Measurements from ENCODE around the gene ADCY5. TPM values are rescaled to one million over a fixed set of nuclear protein-coding genes. Genes with fewer than 3 reads are reported as not detected.

The ADCY5 gene
- total and polyA plus RNA-seq, 2 donors from 2014 or later: 7.1 to 33.6 TPM

- intact Hi-C loops (cut with DNase I): no loop called here
- DNase-seq (no peak), FAIRE-seq (no peak)
- Histone ChIP-seq H3K9ac (ENCODE audit: low read length in 3 of 3) (no peak overlapping the region), H3K27ac (ENCODE audit: low read depth in 2 of 2, low read length in 2 of 2) (no peak overlapping the region), H3K36me3 (ENCODE audit: control insufficient read depth in 2 of 3, insufficient read depth in 3 of 3, low read length in 3 of 3) (no peaks in the 10 kb centered on the region), H3K4me1 (ENCODE audit: control insufficient read depth in 2 of 3, insufficient read depth in 2 of 3, low read depth in 1 of 3, low read length in 3 of 3) (peaks cover 0 to 5% (median 0%) of the 10 kb centered on the region in 3 donors), H3K27me3 (ENCODE audit: control insufficient read depth, insufficient read depth, low read length) (no peaks in the 10 kb centered on the region), H3K9me3 (ENCODE audit: control insufficient read depth in 2 of 3, insufficient read depth in 1 of 3, low read length in 3 of 3) (no peaks in the 10 kb centered on the region), H3K4me3 (ENCODE audit: low read length in 3 of 3) (no peak overlapping the region)
- no peak for TF ChIP-seq CTCF (IDR thresholded peaks at IDR 0.05; ENCODE audit: borderline replicate concordance, extremely low read depth, insufficient read depth)
Measured at GRCh38 chr3:123451186-123451585, 2.3 kb upstream of the ADCY5 start.

GRCh38 chr3:123449997-123450604, 1.2 kb upstream of the ADCY5 start:
- Histone ChIP-seq H3K4me3 (ENCODE audit: low read length in 3 of 3) (peak overlapping the region in 1 of 3 donors; percentile 39), H3K9me3 (ENCODE audit: control insufficient read depth in 2 of 3, insufficient read depth in 1 of 3, low read length in 3 of 3) (no peaks in the 10 kb centered on the region), H3K36me3 (ENCODE audit: control insufficient read depth in 2 of 3, insufficient read depth in 3 of 3, low read length in 3 of 3) (no peaks in the 10 kb centered on the region), H3K9ac (ENCODE audit: low read length in 3 of 3) (peak overlapping the region in 1 of 3 donors; percentile 34), H3K27ac (ENCODE audit: low read depth in 2 of 2, low read length in 2 of 2) (no peak overlapping the region), H3K27me3 (ENCODE audit: control insufficient read depth, insufficient read depth, low read length) (no peaks in the 10 kb centered on the region), H3K4me1 (ENCODE audit: control insufficient read depth in 2 of 3, insufficient read depth in 2 of 3, low read depth in 1 of 3, low read length in 3 of 3) (peaks cover 0 to 5% (median 0%) of the 10 kb centered on the region in 3 donors)
- DNase-seq (peak; percentile 55 to 85 (median 75)), FAIRE-seq (no peak)
- intact Hi-C loops (cut with DNase I): no loop called here
- TF ChIP-seq CTCF (IDR thresholded peaks at IDR 0.05; ENCODE audit: borderline replicate concordance, extremely low read depth, insufficient read depth): no peak

- no peaks in the 10 kb centered on the region for H3K27me3 ChIP-seq (ENCODE audit: control insufficient read depth, insufficient read depth, low read length)
- H3K4me3 ChIP-seq (ENCODE audit: low read length in 3 of 3): peak overlapping the region in 2 of 3 donors; percentile 24 to 55
- DNase-seq (peak in 4 of 5 donors; percentile 45 to 71 (median 62)), FAIRE-seq (no peak)
- peaks cover 0 to 5% (median 0%) of the 10 kb centered on the region in 3 donors for H3K4me1 ChIP-seq (ENCODE audit: control insufficient read depth in 2 of 3, insufficient read depth in 2 of 3, low read depth in 1 of 3, low read length in 3 of 3)
- peak overlapping the region in 1 of 2 donors; percentile 51 for H3K27ac ChIP-seq (ENCODE audit: low read depth in 2 of 2, low read length in 2 of 2)
- no peak overlapping the region for H3K9ac ChIP-seq (ENCODE audit: low read length in 3 of 3)
- intact Hi-C loops (cut with DNase I): no loop called here
- H3K9me3 ChIP-seq (ENCODE audit: control insufficient read depth in 2 of 3, insufficient read depth in 1 of 3, low read length in 3 of 3): no peaks in the 10 kb centered on the region
- H3K36me3 ChIP-seq (ENCODE audit: control insufficient read depth in 2 of 3, insufficient read depth in 3 of 3, low read length in 3 of 3): no peaks in the 10 kb centered on the region
- TF ChIP-seq CTCF (IDR thresholded peaks at IDR 0.05; ENCODE audit: borderline replicate concordance, extremely low read depth, insufficient read depth): no peak
Measured at GRCh38 chr3:123449102-123449996, 459 bp upstream of the ADCY5 start.
